HG03135 (cell line): ENCODE results near the gene ZBTB45.
"Not testable (repeated sequence)": the region's sequence is repeated elsewhere in the genome, so short reads cannot be mapped to it uniquely, and the experiment has no call there.

Experiments
- ATAC-seq: cut with Tn5 transposase; IDR thresholded peaks from one replicate; pipeline ENCODE4 v1.9.1; 2021; ENCODE audit warnings: mild to moderate bottlenecking, moderate library complexity; ENCODE audit not compliant: unreplicated experiment

The ZBTB45 gene

DNA sequence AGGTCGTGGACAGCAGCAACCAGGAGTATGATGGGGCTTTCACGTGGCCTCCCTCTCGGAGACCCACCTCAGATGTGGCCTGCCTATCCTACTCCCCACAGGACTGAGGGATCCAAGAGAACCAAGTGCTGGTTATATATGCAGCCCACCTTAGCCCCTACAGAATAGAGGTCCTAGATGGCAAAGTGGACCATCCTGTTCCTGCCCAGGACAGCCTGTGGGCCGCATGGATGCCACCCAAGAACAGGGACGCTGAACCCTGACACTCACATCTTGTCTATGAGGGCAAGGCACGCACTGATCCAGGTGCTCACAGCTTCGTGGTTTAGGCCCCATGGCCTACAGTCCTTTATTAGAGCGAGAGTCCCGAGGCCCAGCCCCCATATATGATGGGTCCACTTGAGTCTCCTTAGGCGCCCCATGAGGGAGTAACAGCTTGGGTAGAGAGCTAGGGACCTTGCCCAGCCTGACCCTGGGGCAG lies 6.4 kb downstream of the ZBTB45 start:
- no peak for ATAC-seq

DNA sequence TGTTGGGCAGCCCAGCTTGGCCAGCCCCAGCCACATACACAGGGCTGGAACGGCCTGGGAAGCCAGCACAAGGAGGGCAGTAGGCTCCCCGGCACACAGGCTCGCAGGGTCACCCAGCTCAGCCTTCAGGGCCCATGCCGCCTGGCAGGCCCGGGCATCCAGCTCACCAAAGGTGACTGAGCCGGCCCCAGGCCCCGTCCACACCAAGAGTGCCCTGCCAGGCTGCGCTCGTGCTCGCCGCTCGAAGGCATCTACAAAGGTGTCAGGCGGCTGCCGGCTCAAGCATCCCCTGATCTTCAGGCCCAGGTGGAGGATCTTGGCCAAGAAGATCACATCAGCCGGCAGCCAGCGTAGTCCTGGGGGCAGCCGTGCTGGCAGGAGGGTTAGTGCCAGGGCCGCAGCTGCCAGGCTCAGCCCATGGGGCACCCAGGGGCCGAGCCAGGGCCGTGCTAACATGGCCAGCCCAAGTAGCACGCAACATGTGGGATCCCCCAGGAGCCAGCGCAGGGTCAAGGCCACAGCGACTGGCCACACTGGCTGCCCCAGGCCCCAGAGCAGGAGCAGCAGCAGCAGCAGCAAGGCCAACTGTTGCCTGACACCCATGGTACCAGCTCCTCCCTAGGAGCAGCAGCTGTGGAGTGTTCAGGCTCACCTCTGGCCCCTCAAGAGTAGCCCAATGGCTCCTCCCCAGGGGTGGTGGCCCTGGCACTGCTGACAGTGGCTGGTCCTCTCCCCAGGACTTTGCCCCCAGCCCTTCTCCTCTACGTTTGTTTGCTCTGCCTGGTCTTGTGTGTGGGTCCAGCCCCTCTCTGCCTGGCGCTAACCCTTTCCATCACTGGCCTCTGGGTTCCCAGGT lies 8.0 kb downstream of the ZBTB45 start, which contains the start of gene SLC27A5:
SLC27A5 (minus strand) TSS at position 640 of the 856 bp plus-strand sequence; CDS start at position 603, 37 bp downstream.
- ATAC-seq: no peak

DNA sequence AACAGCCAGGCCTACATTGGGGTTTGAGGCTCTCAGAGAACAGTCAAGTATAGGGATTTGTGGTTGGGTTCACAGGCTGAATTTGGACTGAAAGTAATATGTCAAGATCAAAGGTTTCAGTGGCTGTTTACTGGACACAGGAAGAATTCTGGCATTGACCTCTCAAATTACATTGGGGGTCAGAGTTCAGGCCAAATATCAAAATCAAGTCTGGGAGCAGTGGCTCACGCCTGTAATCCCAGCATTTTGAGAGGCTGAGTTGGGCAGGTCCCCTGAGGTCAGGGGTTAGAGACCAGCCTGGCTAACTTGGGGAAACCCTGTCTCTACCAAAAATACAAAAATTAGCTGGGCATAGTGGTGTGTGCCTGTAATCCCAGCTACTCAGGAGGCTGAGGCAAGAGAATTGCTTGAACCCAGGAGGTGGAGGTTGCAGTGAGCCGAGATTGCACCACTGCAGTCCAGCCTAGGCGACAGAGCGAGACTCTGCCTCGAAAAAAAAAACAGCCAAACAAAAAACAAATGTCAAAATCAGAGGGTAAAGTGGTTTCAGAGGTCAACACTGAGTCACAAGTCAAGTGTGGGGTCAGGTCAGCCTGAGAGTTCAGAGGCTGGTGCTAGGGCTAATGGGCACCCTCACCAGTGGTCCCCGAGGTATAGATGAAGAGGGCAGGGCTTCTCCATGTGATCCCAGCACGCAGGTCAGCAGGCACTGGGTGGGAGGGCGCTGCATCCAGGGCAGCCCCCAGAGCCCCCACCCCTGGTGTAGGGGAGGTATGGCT lies 9.3 kb downstream of the ZBTB45 start:
- no peak for ATAC-seq

DNA sequence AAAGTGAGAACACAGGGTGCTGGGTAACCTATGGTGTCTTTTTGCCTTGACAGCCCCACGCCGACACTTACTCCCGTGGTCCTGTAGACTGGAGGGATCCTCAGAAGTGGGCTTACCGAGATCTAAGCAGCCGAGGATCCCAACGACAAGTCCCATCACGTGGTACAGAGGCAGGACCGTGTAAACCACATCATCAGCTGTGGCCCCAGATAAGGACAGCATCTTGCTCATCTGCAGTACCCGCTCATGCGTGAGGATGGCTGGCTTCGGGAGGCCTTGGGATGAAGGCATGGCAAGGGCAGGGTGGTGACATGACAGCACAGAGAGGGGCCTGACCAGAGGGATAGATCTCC lies 9.9 kb downstream of the ZBTB45 start:
- ATAC-seq: no peak

DNA sequence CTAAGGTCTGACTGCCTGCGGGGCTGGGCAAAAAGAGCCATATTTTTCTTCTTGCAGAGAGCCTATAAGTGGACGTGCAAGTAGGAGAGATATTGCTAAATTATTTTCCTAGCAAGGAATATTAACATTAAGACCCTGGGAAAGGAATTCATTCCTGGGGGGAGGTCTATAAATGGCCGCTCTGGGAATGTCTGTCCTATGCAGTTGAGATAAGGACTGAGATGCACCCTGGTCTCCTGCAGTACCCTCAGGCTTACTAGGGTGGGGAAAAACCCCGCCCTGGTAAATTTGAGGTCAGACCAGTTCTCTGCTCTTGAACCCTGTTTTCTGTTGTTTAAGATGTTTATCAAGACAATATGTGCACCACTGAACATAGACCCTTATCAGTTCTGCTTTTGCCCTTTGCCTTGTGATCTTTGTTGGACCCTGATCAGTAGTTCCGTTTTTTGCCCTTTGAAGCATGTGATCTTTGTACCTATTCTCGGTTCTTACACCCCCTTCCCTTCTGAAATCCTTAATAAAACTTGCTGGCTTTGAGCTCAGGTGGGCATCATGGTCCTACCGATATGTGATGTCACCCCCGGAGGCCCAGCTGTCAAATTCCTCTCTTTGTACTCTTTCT lies 11.9 kb downstream of the ZBTB45 start:
- not testable (repeated sequence) for ATAC-seq

DNA sequence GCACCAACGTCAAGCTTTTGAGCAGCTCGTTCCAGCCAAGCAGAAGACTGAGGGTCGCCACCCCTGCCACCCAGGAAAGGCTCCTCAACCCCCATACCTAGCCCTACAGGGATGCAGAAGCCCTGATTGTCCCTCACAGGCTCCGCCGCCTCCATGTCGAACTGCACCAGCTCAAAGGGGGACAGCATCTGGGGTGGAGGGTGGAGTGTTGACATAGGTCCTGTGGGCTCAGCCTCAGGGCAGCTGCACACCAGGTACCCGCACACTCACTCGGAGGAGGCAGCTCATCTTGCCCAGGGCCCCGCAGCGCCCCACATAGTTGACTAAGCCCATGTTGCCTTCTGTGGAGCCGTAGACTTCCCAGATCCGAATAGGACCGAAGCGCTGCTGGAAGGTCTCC lies 19.4 kb downstream of the ZBTB45 start:
- no peak for ATAC-seq

DNA sequence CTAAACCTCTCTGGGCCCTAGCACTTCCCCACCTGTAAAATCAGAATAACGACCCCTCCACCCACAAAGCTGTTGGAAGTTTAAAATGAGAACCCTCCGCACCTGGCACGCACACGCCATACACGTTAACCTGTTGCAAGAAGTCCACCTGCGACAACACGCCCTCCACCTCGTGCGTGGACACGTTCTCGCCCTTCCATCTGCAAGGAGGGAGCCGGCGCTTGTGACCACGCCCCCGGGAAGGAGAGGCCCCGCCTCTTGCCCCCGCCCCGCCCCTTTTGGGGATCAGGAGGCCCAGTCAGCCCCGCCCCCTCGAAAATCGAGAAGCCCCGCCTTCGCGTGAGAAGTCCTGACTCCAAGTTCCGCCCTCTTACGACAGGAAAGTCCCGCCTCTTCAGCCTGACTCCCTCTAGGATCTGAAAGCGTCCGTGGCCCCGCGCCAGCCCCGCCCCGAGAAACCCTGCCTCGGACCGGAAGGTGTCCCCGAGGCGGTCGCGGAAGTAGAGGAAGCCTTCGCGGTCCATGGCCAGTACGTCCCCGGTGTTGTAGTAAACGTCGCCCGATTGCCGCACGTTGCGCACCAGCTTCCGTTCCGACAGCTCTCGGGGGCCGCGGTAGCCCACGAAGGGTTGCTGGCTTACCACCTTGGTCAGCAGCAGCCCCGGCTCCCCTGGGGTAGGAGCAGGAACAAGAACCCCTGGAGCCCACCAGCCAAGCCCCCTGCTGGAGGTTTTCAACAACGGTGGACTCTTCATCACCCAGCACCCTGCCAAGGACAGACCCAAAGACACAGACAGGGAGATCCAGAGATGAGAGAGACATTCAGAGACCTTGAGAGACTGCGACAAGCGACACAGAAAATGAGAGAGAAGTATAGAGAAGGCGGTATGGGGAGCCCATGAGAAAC lies 20.3 kb downstream of the ZBTB45 start:
- ATAC-seq: peak; percentile 89

DNA sequence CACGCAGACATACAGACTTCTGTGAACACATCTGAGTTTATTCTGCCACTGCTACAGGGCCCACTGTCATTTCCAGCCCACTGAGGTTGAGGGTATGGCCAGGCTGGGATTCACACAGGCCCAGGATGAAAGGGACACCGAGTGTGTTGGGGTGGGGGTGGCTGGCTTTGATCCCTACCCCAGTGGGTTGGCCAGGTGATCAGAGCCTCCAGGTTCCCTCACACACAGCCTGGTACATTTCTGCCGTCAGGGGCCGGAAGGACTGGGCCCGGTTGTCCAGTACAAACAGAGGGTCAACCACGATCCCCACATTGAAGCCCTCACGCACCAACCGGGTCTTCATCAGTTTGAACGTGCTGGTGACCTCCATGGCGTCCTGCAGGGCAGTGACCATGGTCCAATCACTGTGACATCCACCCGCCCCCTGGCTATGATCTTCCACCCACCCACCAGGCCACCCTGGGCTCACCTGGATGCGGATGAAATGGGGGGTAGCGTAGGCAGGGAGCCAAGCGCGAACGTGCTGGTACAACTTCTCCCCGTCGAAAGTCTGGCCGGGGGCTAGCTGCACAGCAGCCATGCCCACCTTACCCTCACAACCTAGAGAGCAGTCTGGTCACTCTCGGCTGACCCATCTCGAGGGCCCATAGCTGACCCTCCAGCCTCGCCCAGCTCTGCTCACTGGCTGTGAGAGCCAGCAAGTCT lies 21.1 kb downstream of the ZBTB45 start:
- peak; percentile 4 for ATAC-seq

DNA sequence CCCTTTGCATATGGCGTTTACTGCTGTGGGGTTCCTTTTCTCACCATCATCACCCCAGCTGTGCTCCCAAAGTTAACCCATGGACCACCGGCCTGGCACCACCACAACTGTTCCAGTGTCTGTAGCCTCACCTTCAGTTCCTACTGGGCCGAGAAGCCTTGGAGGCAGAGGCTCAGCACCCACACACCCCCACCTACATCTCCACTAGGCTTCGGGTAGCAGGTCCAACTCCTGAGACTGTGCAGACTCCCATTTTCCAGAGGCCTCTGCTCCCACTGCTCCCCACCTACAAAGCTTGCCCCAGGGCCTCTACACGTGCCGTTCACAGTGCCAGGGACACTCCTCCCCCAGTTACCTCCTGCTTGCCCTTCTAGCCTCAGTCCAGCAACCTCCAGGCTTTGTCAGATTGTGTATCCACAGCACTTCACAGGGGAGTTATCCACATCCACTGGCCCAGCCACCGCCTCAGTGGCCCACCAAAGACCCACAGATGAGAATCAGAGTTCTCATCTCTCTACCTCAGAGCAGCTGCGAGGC lies 21.9 kb downstream of the ZBTB45 start:
- ATAC-seq: no peak

DNA sequence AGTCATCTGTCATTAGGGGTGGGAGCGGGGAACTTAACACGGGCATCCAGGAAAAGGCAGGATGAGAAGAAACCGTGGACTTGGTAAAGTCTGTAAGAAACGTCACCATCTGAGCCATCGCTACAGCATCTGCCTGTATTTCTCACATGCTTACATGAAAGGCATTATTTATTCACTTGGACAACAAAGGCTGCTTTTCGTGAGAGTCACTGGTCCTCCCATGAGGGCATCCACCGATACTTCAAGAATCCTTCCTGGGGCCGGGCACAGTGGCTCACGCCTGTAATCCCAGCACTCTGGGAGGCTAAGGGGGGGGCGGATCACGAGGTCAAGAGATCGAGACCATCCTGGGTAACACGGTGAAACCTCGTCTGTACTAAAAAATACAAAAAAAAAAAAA lies 27.3 kb downstream of the ZBTB45 start:
- ATAC-seq: no peak

DNA sequence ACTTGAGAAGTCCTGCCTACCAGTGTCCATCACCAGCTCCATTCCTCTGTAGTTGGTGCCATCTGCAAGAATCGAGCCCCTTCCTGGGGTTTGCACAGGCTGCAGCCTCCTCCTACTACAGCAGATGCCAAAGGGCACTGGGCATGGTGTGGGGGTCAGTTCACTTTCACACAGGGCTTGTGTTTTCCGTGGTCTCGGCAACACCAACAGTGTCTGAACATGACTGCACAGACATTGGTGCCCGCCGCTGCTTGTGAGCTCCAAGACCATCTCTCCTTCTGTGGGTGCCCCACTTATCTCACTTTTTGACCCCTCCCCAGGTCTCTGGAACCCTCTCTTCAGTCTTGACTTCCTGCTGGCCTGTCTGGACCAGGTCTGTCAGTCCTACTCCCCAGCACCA lies 28.2 kb downstream of the ZBTB45 start:
- no peak for ATAC-seq

DNA sequence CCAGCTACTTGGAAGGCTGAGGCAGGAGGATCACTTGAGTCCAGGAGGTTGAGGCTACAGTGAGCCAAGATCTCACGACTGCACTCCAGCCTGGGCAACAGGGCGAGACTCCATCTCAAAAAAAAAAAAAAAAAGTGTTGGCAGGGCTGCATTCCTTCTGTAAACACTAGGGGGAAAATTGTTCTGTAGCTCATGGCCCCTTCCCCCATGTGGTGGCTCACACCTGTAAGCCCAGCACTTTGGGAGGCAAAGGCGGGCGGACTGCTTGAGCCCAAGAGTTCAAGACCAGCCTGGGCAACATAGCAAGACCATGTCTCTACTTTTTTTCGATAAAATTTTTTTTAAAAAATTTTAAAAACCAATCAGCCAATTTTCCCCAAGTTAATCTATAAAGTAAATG lies 35.3 kb downstream of the ZBTB45 start:
- ATAC-seq: not testable (repeated sequence)

DNA sequence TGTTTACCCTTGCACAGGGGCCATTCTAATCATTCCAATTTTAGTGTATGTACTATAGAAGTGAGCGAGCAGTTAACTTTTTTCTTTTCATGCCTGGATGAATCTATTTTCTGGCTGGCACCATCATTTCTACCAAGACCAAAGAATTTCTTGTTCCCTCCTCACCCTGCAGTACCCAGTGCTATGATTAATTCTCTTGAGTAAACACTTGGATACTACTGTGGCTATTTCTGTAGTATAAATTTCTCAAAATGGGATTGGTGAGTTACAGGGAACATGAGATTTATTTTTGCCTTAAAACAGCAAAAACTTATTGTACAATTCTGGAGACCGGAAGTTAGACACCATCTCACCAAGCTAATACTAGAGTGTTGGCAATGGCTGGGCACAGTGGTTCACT lies 35.8 kb downstream of the ZBTB45 start:
- no peak for ATAC-seq

DNA sequence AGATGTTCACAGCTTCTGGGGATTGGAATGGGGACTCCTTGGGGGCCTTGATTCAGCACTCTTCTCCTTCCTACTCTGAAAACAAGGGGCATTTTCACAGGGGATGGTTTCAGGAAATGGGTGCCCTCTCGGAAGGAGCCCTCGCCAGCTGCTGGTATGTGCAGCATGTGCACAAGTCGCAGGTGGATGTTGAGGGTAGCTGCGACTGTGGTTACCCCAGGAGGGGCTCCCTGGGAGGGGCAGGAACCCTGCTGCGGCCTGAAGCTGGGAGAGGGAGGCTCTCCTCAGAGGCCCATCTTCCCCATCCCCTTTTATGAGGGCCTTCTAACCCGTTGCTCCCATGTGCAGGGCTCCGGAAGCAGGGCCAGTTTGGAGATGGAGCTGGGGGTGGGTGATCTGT lies 37.2 kb downstream of the ZBTB45 start:
- ATAC-seq: no peak

DNA sequence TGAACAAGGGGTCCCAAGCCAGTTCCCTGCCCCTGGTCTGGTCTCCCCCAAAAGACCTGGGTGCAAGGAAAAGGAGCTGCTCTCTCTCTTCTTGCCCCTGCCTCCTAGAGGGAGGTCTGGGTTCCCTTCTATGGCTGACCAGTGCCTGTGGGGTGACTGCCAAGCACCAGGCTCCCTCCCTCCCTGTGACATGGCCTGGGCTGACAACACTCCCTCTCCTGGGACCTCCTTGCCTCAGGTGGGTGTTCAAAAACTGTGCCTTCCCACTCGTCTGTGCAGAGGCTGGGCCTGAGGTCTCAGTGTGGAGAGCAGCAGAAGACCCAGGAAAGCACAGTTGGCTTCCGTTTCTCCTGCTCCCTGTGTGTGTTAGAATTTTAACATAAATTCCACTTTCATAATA lies 38.8 kb downstream of the ZBTB45 start:
- no peak for ATAC-seq

DNA sequence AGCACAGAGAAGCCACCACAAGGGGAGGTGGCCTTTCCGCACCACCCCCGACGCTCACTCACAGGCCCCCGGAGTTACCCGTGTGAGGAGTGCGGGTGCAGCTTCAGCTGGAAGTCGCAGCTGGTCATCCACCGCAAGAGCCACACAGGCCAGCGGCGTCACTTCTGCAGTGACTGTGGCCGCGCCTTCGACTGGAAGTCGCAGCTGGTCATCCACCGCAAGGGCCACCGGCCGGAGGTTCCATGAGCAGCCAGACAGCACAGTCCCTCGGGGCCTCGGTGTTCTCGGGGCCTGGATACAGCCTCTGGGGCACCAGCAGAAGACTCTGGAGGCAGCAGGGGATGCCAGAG lies 39.2 kb downstream of the ZBTB45 start:
- no peak for ATAC-seq

DNA sequence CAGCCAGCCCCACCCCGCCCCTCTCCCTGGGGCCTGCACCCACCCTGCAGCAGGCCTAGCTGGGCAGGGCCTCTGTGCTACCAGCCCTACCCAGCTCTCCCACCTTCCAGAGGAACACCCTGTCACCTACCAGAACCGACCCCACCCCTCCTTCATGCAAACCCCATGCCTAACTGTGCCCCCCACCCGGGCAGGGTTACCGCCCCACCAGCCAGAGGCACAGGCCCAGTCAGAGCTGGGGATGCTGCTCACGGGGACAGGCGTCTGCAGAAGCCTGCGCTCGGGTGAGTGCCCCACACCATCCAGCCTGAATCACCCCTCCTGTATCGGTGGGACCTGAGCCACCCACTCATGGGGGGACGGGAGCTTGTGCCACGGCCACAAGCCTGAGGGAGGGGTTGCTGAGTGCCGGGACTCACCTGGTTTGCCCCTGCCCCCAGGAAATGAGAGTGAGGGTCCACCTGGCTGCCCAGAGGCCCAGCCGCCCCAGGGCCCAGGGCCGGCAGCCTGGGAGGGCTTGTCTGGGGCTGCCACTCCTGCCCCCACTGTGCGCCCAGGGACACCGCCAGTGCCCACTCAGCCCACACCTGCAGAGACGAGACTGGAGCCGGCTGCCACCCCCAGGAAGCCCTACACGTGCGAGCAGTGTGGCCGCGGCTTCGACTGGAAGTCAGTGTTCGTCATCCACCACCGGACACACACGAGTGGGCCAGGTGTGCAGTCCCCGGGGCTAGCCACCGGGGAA lies 39.7 kb downstream of the ZBTB45 start:
- no peak for ATAC-seq

DNA sequence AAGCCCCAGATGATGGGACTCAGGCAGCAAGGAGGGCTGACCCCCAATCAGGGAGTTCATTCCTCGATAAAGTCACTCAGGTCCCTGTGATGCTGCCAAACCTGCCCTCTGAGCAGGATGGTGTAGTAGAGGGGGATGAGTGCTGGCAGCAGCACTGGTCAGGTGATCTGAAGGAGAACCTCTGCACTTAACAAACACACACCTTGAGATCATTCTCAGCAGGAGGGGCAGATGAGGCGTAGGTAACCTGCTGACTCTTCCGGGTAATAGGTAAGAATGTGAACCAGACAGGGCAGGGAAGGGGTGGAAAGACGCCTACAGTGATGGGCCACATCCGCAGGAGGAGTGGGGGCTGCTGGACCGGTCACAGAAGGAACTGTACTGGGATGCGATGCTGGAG lies 40.3 kb downstream of the ZBTB45 start:
- ATAC-seq: no peak

DNA sequence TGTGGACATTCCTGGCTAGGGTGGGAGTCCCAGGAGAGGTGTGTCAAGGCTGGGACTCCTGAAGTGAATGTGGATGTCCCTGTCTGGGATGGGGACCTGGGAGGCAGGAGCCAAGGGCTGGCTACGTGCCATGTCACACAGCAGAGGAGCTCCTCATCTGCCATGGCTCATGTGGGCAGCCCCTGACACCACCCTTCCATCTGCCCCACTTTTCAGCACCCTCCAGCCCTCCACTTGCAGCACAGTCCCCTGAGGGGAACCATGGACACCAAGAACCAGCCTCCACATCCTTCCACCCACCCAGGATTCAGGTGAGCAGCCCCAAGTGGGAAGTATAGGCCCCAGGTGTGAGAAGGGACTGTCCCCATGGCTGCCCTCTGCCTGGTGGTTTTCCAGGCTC lies 41.7 kb downstream of the ZBTB45 start:
- no peak for ATAC-seq
